NCI-H146 treated with DMSO at 0.1 percent for 48 hours (cell line): ENCODE results near the gene PLXNA4.

Experiments
- DNase-seq: peaks from one replicate; lab custom pipeline; 2025; ENCODE audit not compliant: unreplicated experiment; lab: John Stamatoyannopoulos, UW

Gene PLXNA4

DNA sequence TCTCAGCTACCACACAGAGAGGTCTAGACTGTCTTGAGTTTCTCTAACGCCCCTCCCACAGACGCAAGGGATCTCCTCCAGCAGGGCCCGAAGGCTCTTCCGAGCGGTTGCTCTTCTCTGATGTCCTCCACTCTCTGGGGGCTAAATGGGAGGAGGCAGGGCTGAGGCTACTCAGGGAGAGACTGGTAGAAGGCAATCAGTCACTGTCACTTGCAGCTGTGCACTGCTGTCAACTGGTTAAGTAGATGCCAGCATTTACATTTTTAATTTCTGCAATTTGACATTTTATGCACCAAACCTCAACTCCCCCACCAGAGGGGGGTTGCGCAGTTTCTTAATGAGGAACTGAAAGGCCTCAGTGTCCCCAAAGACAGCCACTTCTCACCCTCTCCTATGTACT is 442.8 kb downstream of the PLXNA4 start:
- no peak for DNase-seq

- no peak for DNase-seq
Measured at GRCh38 chr7:132131196-132131595, 445.1 kb downstream of the PLXNA4 start.

- DNase-seq: no peak
Measured at GRCh38 chr7:132130497-132130896, 445.8 kb downstream of the PLXNA4 start.

- DNase-seq: no peak
Measured at GRCh38 chr7:132125872-132126595, 450.2 kb downstream of the PLXNA4 start.

DNA sequence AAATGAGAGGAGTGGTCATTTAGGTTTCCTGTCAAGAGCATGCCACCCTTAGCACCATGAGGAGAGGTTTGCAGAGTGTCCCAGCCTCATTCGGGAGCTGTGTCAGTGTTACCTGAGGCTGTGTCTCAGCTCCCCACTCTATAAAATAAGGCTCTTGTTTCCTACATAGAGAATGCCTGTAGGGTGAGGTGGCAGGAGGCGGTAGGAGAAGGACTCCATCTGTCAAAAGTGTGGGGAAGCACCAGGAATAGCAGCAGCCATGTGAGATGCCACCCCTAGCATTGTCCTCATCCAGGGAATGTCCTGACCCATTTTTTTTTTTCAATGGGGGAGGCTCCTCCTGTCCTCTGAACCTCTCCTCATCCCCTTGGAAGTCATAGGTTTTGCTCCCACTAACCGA is 451.2 kb downstream of the PLXNA4 start:
- no peak for DNase-seq

DNA sequence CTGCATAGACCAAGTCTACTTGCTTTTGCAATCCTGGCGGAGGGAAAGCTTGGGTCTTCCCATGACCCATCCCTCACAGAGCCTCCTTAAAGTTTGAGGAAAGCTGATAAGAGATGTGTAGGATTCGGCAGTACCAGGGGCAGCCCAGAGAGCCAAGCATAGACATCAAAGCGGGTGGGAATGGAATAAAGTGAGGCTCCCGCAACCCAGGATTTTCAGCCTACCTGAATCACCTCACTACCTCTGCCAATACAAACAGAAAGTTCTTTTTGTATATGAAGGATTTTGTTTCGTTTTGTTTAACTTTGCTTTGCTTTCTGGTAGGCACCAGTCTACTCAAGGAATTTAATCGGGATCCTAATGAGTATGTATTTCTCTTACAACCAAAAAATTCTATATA is 451.7 kb downstream of the PLXNA4 start:
- DNase-seq: no peak

DNA sequence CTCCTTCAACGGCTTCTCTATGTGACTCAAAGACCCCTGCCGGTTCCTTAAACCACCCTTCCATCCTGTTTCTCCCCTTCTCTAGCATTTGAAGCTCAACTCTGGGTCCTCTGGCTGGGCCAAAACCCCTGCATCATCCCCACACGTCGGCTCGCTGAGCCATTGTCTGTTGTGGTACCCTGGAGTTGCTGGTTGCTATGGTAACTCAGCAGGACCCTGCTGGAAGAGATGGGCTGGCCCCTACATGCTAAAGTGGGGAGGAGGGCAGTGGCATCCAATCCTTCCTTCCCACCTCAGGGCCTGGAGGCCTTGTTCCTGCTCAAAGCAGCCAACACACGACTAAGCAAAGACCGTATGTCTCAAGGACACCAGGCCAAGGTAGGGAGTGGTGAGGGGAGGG is 452.5 kb downstream of the PLXNA4 start:
- no peak for DNase-seq

GRCh38 chr7:132122901-132123300 is 453.4 kb downstream of the PLXNA4 start:
- no peak for DNase-seq

GRCh38 chr7:132121987-132122386 is 454.3 kb downstream of the PLXNA4 start:
- no peak for DNase-seq

GRCh38 chr7:132118641-132119040 is 457.6 kb downstream of the PLXNA4 start:
- no peak for DNase-seq

DNA sequence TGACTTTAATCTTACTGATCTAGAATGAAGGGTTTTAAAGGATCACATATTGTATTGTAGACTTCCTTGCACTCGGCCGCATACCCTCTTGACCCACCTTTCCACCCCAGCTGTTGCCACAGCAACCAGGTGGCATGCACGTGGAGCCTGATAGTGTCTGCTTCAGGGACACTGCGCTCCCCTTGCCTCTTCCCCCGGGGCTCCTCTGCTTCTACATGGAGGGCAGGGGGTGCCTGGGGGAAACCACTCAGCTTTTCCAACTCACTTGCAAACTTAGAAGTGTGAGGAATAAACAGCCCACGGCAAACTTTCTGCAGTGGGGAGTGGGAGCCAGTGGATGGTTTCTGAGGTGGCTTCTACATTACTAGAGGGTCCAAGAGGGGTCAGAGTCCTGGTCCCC is 458.6 kb downstream of the PLXNA4 start:
- no peak for DNase-seq

DNA sequence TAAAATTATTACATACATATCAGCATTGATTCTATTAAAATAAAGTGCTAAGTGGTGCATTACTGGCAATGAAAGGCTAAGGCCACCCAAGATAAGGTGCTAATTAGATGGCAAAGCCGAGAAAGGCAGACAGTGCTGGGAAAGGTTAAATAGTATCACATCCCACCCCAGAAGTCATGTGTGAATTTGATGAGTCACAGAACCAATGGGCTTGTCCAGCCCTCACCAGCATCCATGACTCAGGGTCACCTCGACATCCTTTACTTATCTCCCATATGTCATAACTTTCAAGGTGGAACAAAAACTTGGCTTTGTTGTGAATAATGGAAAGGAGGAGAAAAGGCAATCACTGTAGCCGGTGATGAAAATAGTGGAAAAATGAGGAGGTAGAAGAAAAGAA is 459.1 kb downstream of the PLXNA4 start:
- DNase-seq: no peak

DNA sequence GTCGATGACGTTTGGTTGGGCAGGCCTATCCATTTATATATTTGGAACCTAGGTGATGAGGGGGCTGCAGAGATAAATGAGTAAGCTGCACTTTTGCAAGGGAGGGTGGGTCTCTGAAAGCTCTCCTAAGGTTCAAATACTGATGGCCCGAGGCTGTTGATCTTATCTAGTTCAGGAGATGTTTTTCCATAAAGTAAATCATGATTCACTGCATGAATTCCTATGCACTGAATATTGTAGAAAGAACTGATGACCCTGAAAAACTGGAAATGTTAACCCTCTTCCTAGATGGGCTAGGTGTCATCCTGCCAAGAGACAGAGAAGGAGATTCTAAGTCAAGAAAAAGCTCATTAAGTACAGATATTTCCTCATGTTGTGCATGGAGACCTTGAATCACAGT is 459.9 kb downstream of the PLXNA4 start:
- DNase-seq: no peak

GRCh38 chr7:132115758-132116157 is 460.5 kb downstream of the PLXNA4 start:
- DNase-seq: no peak

- DNase-seq: no peak
Measured at GRCh38 chr7:132115028-132115427, 461.2 kb downstream of the PLXNA4 start.

GRCh38 chr7:132114411-132114810 is 461.9 kb downstream of the PLXNA4 start:
- DNase-seq: no peak

DNA sequence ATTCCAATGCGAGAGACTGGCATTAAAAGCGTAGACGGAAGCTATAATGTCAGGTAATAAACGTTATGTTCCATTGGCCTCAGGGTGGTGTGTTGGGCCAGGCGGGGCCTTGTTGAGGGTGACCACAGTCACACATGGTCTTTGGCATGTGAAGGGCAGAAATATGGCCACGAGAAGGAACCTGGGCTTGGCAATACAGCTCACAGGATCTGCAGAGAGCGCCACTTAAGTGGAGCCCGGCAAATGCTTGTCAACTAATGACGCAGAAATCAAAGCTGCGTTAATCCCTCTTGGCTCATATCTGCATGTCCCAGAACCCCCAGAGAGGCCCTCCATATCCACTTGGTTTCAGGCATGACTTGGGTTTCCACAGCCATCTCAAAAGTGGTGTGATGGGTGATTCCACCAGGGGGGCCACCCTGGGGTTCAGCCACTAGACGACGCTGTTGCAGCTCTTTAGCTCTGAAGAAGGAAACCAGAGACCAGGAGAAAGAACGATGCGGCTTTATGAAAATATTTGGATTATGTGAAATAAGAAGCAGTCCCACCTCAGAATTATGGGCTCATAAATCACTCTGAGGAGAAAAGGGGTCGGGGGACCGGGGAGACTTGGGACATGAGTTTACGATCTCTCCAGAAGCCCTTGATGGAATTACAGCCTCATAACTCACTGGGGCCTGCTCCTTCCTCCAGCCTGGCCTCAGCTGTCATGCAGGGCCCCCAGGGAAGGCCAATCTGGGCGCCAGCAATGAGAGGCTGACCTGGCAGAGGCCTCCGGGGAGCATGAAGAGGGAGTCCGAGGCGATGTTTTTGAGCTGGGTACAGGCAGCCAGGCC is 462.5 kb downstream of the PLXNA4 start:
- no peak for DNase-seq

GRCh38 chr7:132112657-132113056 is 463.6 kb downstream of the PLXNA4 start:
- DNase-seq: no peak

DNA sequence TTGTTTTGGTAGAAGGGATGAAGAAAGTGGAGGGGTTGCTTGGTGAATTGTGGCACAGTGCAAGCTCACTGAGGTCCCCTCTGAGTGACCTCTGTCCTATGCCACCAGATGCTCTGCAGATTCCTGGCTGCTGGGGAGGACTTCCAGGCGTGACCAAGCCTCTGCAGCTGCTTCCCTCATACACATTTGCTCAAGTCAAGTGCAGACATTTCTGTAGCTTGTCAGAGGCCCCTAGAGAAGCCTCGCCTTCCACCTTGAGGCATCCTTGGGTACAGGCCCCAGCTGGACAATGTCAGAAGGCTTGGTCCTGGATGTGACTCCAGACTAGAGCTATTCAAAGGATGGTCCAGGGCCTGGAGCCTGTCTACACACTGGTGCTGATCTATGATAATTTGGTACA is 464.2 kb downstream of the PLXNA4 start:
- no peak for DNase-seq

DNA sequence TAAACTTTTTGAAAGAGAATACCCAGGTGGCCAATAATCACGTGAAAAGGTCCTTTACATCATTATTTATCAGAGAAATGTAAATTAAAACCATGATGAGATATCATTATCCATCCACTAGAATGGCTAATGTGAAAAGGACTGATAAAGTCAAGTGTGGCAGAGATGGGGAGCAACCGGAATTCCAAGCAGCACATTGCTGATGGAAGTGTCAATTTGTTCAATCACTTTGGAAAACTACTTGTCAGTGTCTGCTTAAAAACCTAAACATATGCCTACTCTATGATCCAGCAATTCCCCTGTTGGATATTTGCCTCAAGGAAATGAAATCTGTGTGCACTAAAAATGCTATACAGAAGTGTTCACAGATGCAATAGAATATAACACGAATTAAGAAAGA is 465.6 kb downstream of the PLXNA4 start:
- no peak for DNase-seq

DNA sequence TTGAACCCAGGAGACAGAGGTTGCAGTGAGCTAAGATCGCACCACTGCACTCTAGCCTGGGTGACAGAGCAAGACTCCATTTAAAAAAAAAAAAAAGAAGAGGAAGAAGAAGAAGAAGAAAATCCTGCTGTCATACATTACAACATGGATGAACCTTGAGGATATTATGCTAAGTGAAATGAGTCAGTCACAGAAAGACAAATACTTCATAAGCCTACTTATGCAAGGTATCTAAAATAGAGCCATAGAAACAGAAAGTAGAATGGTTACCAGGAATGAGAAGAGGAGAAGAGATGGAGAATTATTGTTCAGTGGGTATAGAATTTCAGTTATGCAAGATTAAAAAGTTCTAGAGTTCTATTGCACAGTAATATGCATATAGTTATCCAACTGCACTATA is 466.5 kb downstream of the PLXNA4 start:
- no peak for DNase-seq

DNA sequence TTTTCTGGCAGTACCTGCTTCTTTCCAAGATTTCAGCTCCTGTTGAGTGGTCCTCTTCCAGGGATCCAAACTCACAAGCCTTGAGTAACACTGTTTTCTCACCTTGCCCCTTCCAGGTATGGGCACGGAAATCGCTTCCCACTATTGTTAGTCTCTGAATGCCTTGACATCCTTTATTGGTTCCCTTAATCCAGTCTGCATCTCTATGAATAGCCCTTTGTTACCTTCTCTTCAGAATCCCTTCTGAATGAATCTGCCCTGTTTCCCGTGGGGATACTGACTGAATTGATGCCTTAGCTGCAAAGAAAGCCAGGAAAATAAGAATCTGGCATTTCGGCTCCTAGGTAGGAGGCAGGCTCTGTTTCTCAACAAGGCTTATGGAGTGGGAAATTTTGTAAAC is 467.7 kb downstream of the PLXNA4 start:
- no peak for DNase-seq

GRCh38 chr7:132106491-132106890 is 469.8 kb downstream of the PLXNA4 start:
- no peak for DNase-seq
